Lung (tissue), 13 donors: Measurements from ENCODE around the gene ZNF267. TPM values are rescaled to one million over a fixed set of nuclear protein-coding genes. Genes with fewer than 3 reads are reported as not detected.
"Not testable (repeated sequence)": the region's sequence is repeated elsewhere in the genome, so short reads cannot be mapped to it uniquely, and the experiment has no call there.

Experiments used
- ATAC-seq: fragments of 200-7000 bp; cut with Tn5 transposase; one replicate; pipeline ENCODE4 v1.9.1; 2020; ENCODE audit warnings: moderate number of reproducible peaks; ENCODE audit not compliant: insufficient read depth, low FRiP score
- DNase-seq, 3 donors: peaks; one replicate each; pipeline ENCODE4 v3.0.0-alpha.2; 2013 to 2017
- H3K27ac ChIP-seq, 2 donors: one replicate each; pipeline ENCODE4 v1.5.1; 2013; ENCODE audit warnings: mild to moderate bottlenecking in 2 of 2, moderate library complexity in 2 of 2, control low read depth in 1 of 2, inconsistent platforms in 1 of 2, low read depth in 1 of 2, low read length in 1 of 2
- H3K27me3 ChIP-seq, 3 donors: one replicate each; pipeline ENCODE4 v1.5.1; 2013; ENCODE audit warnings: low read length in 2 of 3; ENCODE audit not compliant: control insufficient read depth in 3 of 3, insufficient read depth in 3 of 3
- H3K36me3 ChIP-seq, 4 donors: one replicate each; pipeline ENCODE4 v1.5.1; 2013; ENCODE audit warnings: low read length in 4 of 4, mild to moderate bottlenecking in 1 of 4, moderate library complexity in 1 of 4; ENCODE audit not compliant: control insufficient read depth in 4 of 4, insufficient read depth in 4 of 4
- H3K4me1 ChIP-seq, 5 donors: one replicate each; pipeline ENCODE4 v1.5.1; 2013; ENCODE audit warnings: low read length in 5 of 5, mild to moderate bottlenecking in 2 of 5, moderate library complexity in 1 of 5; ENCODE audit not compliant: control insufficient read depth in 5 of 5, insufficient read depth in 5 of 5
- H3K4me3 ChIP-seq: one replicate; pipeline ENCODE4 v1.5.1; 2013; ENCODE audit warnings: mild to moderate bottlenecking, control low read depth, moderate library complexity
- H3K9ac ChIP-seq, 2 donors: one replicate each; pipeline ENCODE4 v1.5.1; 2013; ENCODE audit warnings: low read length in 2 of 2, control low read depth in 1 of 2; ENCODE audit not compliant: insufficient read depth in 1 of 2
- H3K9me3 ChIP-seq, 4 donors: one replicate each; pipeline ENCODE4 v1.5.1; 2013; ENCODE audit warnings: low read length in 3 of 4, mild to moderate bottlenecking in 1 of 4, moderate library complexity in 1 of 4; ENCODE audit not compliant: control insufficient read depth in 4 of 4, insufficient read depth in 3 of 4
- WGBS, 2 donors: extraction: QIAGEN DNeasy Blood & Tissue Kit; methylation state at CpG; one replicate each; pipeline ENCODE4 v1.1.7; 2013; 5-methylcytosine and 5-hydroxymethylcytosine counted together
- polyA plus RNA-seq, 2 donors: library from polyadenylated mRNA; stranded (reverse); fragments of 200-250 nt; gene quantifications; one replicate each; pipeline ENCODE4 v1.2.1, GENCODE V29; 2013
- small RNA-seq: library from RNA; depleted of rRNA; stranded (forward); fragments of <200 nt; gene quantifications from one replicate; pipeline ENCODE3, GENCODE V24; 2014; ENCODE audit warnings: low replicate concordance
- total RNA-seq, 2 donors: library from RNA; depleted of rRNA in 1 of 2; stranded (reverse); fragments of >200 nt in 1 of 2; gene quantifications; one replicate each; pipeline ENCODE4 v1.2.1, GENCODE V29; 2014 to 2021
- TF ChIP-seq, protein P1 (sequence below): IDR thresholded peaks from 2 replicates; pipeline ENCODE4 v1.5.1; 2012; ENCODE audit warnings: mild to moderate bottlenecking; ENCODE audit errors: control extremely low read depth, extremely low read depth
- donor health status: control.
- donor health status: control.
- donor health status: Bipolar disorder and iron deficiency.
- donor health status: healthy.
- donor health status: DM: yes; HTN: yes; CAD: no.

The ZNF267 gene
- total and polyA plus RNA-seq, 4 donors, result 5.6 to 20.6 (median 20.5) TPM

DNA sequence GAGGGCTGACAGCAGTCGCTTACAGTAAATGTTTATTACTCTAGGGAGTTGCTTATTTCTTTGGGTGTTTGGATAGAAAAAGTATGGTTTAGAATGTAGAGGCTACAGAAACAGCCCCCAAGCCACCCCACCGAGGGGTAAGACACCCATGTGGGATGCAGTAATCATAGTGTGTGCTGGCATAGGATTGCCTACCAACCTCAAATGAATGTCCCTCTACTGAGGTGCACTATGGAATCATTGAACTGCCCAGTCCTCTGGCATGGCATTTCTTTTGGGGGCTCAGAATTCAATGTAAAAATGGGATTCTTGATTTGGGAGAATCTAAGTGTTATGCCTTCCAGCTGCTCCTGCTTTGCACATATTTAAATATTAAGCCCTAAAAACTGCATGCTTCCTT lies 46.8 kb downstream of the ZNF267 start:
- no peaks in the 10 kb centered on the region for H3K27me3 ChIP-seq
- TF ChIP-seq, protein P1, sequence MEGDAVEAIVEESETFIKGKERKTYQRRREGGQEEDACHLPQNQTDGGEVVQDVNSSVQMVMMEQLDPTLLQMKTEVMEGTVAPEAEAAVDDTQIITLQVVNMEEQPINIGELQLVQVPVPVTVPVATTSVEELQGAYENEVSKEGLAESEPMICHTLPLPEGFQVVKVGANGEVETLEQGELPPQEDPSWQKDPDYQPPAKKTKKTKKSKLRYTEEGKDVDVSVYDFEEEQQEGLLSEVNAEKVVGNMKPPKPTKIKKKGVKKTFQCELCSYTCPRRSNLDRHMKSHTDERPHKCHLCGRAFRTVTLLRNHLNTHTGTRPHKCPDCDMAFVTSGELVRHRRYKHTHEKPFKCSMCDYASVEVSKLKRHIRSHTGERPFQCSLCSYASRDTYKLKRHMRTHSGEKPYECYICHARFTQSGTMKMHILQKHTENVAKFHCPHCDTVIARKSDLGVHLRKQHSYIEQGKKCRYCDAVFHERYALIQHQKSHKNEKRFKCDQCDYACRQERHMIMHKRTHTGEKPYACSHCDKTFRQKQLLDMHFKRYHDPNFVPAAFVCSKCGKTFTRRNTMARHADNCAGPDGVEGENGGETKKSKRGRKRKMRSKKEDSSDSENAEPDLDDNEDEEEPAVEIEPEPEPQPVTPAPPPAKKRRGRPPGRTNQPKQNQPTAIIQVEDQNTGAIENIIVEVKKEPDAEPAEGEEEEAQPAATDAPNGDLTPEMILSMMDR, result no peak
- H3K36me3 ChIP-seq, result peaks cover 8 to 16% (median 11%) of the 10 kb centered on the region in 4 donors
- H3K4me1 ChIP-seq, result no peaks in the 10 kb centered on the region
- H3K4me3 ChIP-seq, result no peak overlapping the region
- WGBS, 2 donors, result 89 to 92% methylated on average over 2 of the region's 2 CpGs
- H3K9me3 ChIP-seq, result peaks cover 13 to 58% (median 28%) of the 10 kb centered on the region in 4 donors
- DNase-seq (no peak), ATAC-seq (no peak)
- no peak overlapping the region for H3K9ac ChIP-seq
- H3K27ac ChIP-seq, result no peak overlapping the region

DNA sequence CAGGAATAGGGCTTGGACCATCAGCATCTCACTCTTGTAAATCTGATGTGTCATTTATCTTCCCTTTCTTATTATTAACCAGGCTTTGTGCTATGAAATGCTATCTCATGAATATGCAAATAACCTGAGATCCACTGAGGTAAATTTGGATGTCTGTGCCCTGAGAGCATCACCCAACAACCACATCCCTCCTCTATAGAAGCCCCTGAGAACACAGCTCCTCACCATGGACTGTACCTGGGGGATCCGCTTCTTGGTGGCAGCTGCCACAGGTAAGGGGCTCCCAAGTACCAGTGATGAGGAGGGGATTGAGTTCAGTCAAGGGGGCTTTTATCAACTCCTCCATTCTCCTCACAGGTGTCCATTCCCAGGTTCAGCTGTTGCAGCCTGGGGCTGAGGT lies 78.2 kb downstream of the ZNF267 start:
- WGBS, 2 donors, result 94 to 100% methylated on average over 1 of the region's 1 CpG
- not testable (repeated sequence) for H3K27ac ChIP-seq, H3K9ac ChIP-seq, H3K4me1 ChIP-seq, ATAC-seq, H3K9me3 ChIP-seq, DNase-seq, H3K36me3 ChIP-seq, H3K4me3 ChIP-seq, H3K27me3 ChIP-seq

DNA sequence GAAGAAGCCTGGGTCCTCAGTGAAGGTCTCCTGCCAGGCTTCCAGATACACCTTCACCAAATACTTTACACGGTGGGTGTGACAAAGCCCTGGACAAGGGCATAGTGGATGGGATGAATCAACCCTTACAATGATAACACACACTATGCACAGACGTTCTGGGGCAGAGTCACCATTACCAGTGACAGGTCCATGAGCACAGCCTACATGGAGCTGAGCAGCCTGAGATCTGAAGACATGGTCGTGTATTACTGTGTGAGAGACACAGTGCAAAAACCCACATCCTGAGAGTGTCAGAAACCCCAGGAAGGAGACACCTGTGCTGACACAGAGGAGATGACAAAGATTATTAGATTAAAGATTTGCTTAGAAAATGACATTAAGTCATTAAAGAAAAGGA lies 78.6 kb downstream of the ZNF267 start:
- not testable (repeated sequence) for DNase-seq, H3K36me3 ChIP-seq, H3K4me1 ChIP-seq, H3K9me3 ChIP-seq, H3K27me3 ChIP-seq, H3K4me3 ChIP-seq, ATAC-seq, H3K9ac ChIP-seq, H3K27ac ChIP-seq
- WGBS, 2 donors, result 20 to 24% methylated on average over 2 of the region's 3 CpGs

DNA sequence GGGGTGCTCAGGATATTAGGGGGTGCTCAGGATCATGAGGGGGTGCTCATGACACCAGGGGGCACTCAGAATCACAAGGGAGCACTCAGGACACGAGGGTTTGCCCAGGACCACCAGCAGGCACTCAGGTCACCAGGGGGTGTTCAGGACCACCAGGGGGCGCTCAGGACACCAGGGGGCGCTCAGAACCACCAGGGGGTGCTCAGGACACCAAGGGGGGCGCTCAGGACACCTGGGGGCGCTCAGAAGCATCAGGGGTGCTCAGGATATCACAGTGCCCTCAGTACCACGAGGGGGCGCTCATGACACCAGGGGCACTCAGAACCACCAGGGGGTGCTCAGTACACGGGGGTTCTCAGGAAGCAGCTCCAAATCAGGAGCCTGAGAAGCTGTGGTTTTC lies 82.6 kb downstream of the ZNF267 start:
- not testable (repeated sequence) for H3K27ac ChIP-seq, H3K36me3 ChIP-seq, ATAC-seq, H3K27me3 ChIP-seq, H3K9me3 ChIP-seq, H3K4me1 ChIP-seq, DNase-seq, H3K4me3 ChIP-seq, H3K9ac ChIP-seq
- WGBS, 2 donors, result 45 to 58% methylated on average over 4 to 7 of the region's 8 CpGs

DNA sequence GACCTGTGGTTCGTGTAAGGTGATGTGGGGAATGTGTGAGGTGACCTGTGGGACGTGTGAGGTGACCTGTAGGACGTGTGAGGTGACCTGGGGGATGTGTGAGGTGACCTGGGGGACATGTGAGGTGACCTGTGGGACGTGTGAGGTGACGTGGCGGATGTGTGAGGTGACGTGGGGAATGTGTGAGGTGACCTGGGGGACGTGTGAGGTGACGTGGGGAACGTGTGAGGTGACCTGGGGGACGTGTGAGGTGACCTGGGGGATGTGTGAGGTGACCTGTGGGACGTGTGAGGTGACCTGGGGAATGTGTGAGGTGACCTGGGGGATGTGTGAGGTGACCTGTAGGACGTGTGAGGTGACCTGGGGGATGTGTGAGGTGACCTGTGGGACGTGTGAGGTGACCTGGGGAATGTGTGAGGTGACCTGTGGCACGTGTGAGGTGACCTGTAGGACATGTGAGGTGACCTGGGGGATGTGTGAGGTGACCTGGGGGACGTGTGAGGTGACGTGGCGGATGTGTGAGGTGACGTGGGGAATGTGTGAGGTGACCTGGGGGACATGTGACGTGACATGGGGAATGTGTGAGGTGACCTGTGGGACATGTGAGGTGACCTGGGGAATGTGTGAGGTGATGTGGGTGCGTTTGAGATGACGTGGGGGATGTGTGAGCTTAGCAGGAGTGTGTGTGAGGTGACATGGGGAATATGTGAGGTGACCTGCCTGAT lies 86.7 kb downstream of the ZNF267 start:
- H3K27ac ChIP-seq, H3K9me3 ChIP-seq, H3K4me1 ChIP-seq, H3K4me3 ChIP-seq, DNase-seq, H3K9ac ChIP-seq, H3K27me3 ChIP-seq, ATAC-seq, H3K36me3 ChIP-seq: not testable (repeated sequence)
- WGBS, 2 donors, result 65 to 72% methylated on average over 22 of the region's 22 CpGs

Small RNAs within 50 kb of the gene (small RNA-seq; reads per million reads assigned to genes)
- gene AC034105.2 (not detected), gene AC034105.4 (not detected)
